HEK293 (cell line): ENCODE results near the gene SMAD7.
A peak's percentile ranks its signal among the peaks of the same experiment; 100 is the strongest.

Experiments used
- CTCF ChIA-PET: fragments of 350-600 bp; formaldehyde crosslinking; extraction: SDS; loops from one replicate; lab custom pipeline; 2021; ENCODE audit warnings: antibody characterized with exemption; lab: Yijun Ruan, JAX
- POLR2A ChIA-PET: fragments of 300-600 bp; formaldehyde crosslinking; extraction: SDS; loops from one replicate; lab custom pipeline; 2020; ENCODE audit warnings: antibody characterized with exemption, inconsistent platforms; lab: Yijun Ruan, JAX
- H3K27ac ChIP-seq: fragments of 200-500 bp; sonication (Bioruptor generic); 2 replicates; pipeline ENCODE4 v1.5.1; 2014; ENCODE audit warnings: low read depth, low read length, control low read depth, inconsistent platforms; ENCODE audit errors: extremely low read depth
- H3K36me3 ChIP-seq, 2 experiments: fragments of 200-500 bp in 1 of 2; sonication (Bioruptor generic) in 1 of 2; 1 replicate in 1 of 2; 2 replicates in 1 of 2; pipeline ENCODE4 v1.5.1; 2014 to 2017; ENCODE audit warnings: inconsistent platforms in 2 of 2, low read length in 2 of 2; ENCODE audit not compliant: control insufficient read depth in 2 of 2, insufficient read depth in 1 of 2
- H3K4me1 ChIP-seq: fragments of 200-500 bp; sonication (Bioruptor generic); 2 replicates; pipeline ENCODE4 v1.5.1; 2014; ENCODE audit warnings: mild to moderate bottlenecking, low read length, inconsistent platforms; ENCODE audit not compliant: control insufficient read depth, insufficient read depth
- H3K4me3 ChIP-seq: 2 replicates; pipeline ENCODE4 v1.5.1; 2011; ENCODE audit warnings: low read depth, mild to moderate bottlenecking, control low read depth, low read length, moderate library complexity
- H3K9me3 ChIP-seq: fragments of 200-500 bp; sonication (Bioruptor generic); 2 replicates; pipeline ENCODE4 v1.5.1; 2014; ENCODE audit warnings: low read depth, low read length, inconsistent platforms; ENCODE audit not compliant: control insufficient read depth, insufficient read depth
- GLIS1 ChIP-seq: fragments of 450-650 bp; formaldehyde crosslinking; IDR thresholded peaks from 2 replicates; pipeline ENCODE4 v1.5.1; 2016; ENCODE audit warnings: missing biosample characterization, missing genetic modification characterization
- KLF1 ChIP-seq: fragments of 450-650 bp; formaldehyde crosslinking; IDR thresholded peaks from 2 replicates; pipeline ENCODE4 v1.5.1; 2016; ENCODE audit warnings: missing biosample characterization, missing genetic modification characterization
- OSR2 ChIP-seq: fragments of 450-650 bp; formaldehyde crosslinking; IDR thresholded peaks from 2 replicates; pipeline ENCODE4 v1.5.1; 2016; ENCODE audit warnings: missing biosample characterization, missing genetic modification characterization
- OVOL3 ChIP-seq: fragments of 450-650 bp; formaldehyde crosslinking; IDR thresholded peaks from 2 replicates; pipeline ENCODE4 v1.5.1; 2016; ENCODE audit warnings: missing biosample characterization, missing genetic modification characterization
- ZBTB17 ChIP-seq: fragments of 450-650 bp; formaldehyde crosslinking; IDR thresholded peaks from 2 replicates; pipeline ENCODE4 v1.5.1; 2016; ENCODE audit warnings: missing biosample characterization, missing genetic modification characterization
- ZBTB7A ChIP-seq: fragments of 450-650 bp; formaldehyde crosslinking; IDR thresholded peaks from 2 replicates; pipeline ENCODE4 v1.5.1; 2016; ENCODE audit warnings: low read depth, missing biosample characterization, missing genetic modification characterization
- ZFP69B ChIP-seq: fragments of 450-650 bp; formaldehyde crosslinking; IDR thresholded peaks from 2 replicates; pipeline ENCODE4 v1.5.1; 2016; ENCODE audit warnings: missing biosample characterization, missing genetic modification characterization
- ZNF391 ChIP-seq: fragments of 450-650 bp; formaldehyde crosslinking; IDR thresholded peaks from 2 replicates; pipeline ENCODE4 v1.5.1; 2016; ENCODE audit warnings: low read depth, missing biosample characterization, missing genetic modification characterization, borderline replicate concordance
- ZNF404 ChIP-seq: fragments of 450-650 bp; formaldehyde crosslinking; IDR thresholded peaks from 2 replicates; pipeline ENCODE4 v1.5.1; 2017; ENCODE audit warnings: missing biosample characterization, missing genetic modification characterization
- ZNF473 ChIP-seq: fragments of 450-650 bp; formaldehyde crosslinking; IDR thresholded peaks from 2 replicates; pipeline ENCODE4 v1.5.1; 2017; ENCODE audit warnings: missing biosample characterization, missing genetic modification characterization
- ZNF510 ChIP-seq: fragments of 450-650 bp; formaldehyde crosslinking; IDR thresholded peaks from 2 replicates; pipeline ENCODE4 v1.5.1; 2018; ENCODE audit warnings: mild to moderate bottlenecking, missing genetic modification characterization, missing biosample characterization; ENCODE audit not compliant: insufficient replicate concordance
- ZNF560 ChIP-seq: fragments of 450-650 bp; formaldehyde crosslinking; IDR thresholded peaks from 2 replicates; pipeline ENCODE4 v1.5.1; 2017; ENCODE audit warnings: missing biosample characterization, missing genetic modification characterization, borderline replicate concordance
- ZNF707 ChIP-seq: fragments of 450-650 bp; formaldehyde crosslinking; IDR thresholded peaks from 2 replicates; pipeline ENCODE4 v1.5.1; 2016; ENCODE audit warnings: missing biosample characterization, missing genetic modification characterization
- ZNF791 ChIP-seq: fragments of 450-650 bp; formaldehyde crosslinking; IDR thresholded peaks from 2 replicates; pipeline ENCODE4 v1.5.1; 2016; ENCODE audit warnings: missing biosample characterization, missing genetic modification characterization
- TF ChIP-seq, protein P1 (sequence below): fragments of 450-650 bp; formaldehyde crosslinking; IDR thresholded peaks from 2 replicates; pipeline ENCODE4 v1.5.1; 2016; ENCODE audit warnings: missing biosample characterization, missing genetic modification characterization
- TF ChIP-seq, protein P2 (sequence below): fragments of 450-650 bp; formaldehyde crosslinking; IDR thresholded peaks from 2 replicates; pipeline ENCODE4; 2016; ENCODE audit warnings: missing biosample characterization, missing genetic modification characterization
- TF ChIP-seq, protein P3 (sequence below): fragments of 450-650 bp; formaldehyde crosslinking; IDR thresholded peaks from 2 replicates; pipeline ENCODE4 v1.5.1; 2016; ENCODE audit warnings: missing biosample characterization, missing genetic modification characterization, borderline replicate concordance
- TF ChIP-seq, protein P4 (sequence below): fragments of 450-650 bp; formaldehyde crosslinking; IDR thresholded peaks from 2 replicates; pipeline ENCODE4 v1.5.1; 2016; ENCODE audit warnings: missing biosample characterization, missing genetic modification characterization
- TF ChIP-seq, protein P5 (sequence below): fragments of 450-650 bp; formaldehyde crosslinking; IDR thresholded peaks from 2 replicates; pipeline ENCODE4 v1.5.1; 2016; ENCODE audit warnings: missing biosample characterization, missing genetic modification characterization
- TF ChIP-seq, protein P6 (sequence below): sonication (generic); formaldehyde crosslinking; IDR thresholded peaks from 2 replicates; pipeline ENCODE4 v1.8.1; 2022; ENCODE audit warnings: mild to moderate bottlenecking, moderate library complexity, missing genetic modification reagents
- TF ChIP-seq, protein P7 (sequence below): fragments of 450-650 bp; formaldehyde crosslinking; IDR thresholded peaks from 2 replicates; pipeline ENCODE4 v1.5.1; 2017; ENCODE audit warnings: missing biosample characterization, missing genetic modification characterization
- TF ChIP-seq, protein P8 (sequence below): IDR thresholded peaks from 2 replicates; pipeline ENCODE4 v1.6.1; 2011; ENCODE audit warnings: mild to moderate bottlenecking, low read depth, low read length, borderline replicate concordance

Gene SMAD7

DNA sequence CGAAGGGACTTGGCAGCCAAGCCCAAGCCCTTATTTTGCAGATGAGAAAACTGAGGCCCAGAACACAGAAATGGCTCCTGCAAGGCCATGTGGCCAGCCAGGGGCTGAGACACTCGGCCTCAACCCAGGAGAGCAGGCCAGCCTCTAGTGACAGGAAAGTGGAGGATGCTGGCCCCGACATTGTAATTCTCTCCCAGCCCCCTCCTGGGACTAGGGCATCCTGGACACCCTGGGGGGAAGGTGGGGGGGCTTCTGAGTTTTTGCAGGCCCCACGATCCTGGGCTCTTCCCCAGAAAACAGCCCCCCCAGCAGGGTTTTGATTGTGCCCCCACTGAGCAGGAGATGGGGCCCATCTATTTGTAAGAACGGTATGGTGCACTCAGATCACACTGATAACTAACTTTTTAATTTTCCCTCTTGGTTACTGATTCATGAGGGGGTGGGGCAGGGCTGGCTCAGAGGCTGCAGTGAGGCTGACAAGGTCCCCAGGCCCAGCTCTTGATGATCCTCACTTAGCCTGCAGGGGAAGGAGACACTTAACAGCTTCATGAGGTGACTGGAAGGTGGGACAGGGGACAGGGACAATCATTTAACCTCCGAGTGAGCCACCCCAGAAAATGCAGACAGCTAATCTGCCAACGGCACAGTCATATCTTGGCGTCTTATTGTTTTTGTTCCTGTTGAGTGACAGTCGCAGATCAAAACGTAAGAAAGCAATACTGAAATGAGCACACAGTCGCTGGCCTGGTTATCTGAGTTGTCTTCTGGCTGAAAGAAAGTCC, 18.9 kb downstream of the SMAD7 start:
- no peaks in the 10 kb centered on the region for H3K9me3 ChIP-seq
- CTCF ChIA-PET = interaction anchor here (0.6 to 0.7 kb wide), 2 partner anchors 13 to 46 kb away, joined by 3 read pairs; no protein-coding TSS in a partner anchor
- peaks cover 77% of the 10 kb centered on the region for H3K4me1 ChIP-seq
- POLR2A ChIA-PET = interaction anchor here (2.6 kb wide), 1 partner anchor 20 kb away, joined by 10 read pairs; no protein-coding TSS in a partner anchor
- H3K36me3 ChIP-seq = peaks cover 0 to 41% of the 10 kb centered on the region in 2 experiments; a peak in 2 of 3 replicates
- H3K27ac ChIP-seq = peak overlapping the region; percentile 80
- H3K4me3 ChIP-seq = no peak overlapping the region
- TF ChIP-seq, protein P1, sequence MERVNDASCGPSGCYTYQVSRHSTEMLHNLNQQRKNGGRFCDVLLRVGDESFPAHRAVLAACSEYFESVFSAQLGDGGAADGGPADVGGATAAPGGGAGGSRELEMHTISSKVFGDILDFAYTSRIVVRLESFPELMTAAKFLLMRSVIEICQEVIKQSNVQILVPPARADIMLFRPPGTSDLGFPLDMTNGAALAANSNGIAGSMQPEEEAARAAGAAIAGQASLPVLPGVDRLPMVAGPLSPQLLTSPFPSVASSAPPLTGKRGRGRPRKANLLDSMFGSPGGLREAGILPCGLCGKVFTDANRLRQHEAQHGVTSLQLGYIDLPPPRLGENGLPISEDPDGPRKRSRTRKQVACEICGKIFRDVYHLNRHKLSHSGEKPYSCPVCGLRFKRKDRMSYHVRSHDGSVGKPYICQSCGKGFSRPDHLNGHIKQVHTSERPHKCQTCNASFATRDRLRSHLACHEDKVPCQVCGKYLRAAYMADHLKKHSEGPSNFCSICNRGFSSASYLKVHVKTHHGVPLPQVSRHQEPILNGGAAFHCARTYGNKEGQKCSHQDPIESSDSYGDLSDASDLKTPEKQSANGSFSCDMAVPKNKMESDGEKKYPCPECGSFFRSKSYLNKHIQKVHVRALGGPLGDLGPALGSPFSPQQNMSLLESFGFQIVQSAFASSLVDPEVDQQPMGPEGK (tag by site-specific recombination) = peak; percentile 54
- TF ChIP-seq ZNF404 = no peak
- TF ChIP-seq ZFP69B = peak; percentile 58; the same call in 1 of the 2 replicates
- TF ChIP-seq, protein P2, sequence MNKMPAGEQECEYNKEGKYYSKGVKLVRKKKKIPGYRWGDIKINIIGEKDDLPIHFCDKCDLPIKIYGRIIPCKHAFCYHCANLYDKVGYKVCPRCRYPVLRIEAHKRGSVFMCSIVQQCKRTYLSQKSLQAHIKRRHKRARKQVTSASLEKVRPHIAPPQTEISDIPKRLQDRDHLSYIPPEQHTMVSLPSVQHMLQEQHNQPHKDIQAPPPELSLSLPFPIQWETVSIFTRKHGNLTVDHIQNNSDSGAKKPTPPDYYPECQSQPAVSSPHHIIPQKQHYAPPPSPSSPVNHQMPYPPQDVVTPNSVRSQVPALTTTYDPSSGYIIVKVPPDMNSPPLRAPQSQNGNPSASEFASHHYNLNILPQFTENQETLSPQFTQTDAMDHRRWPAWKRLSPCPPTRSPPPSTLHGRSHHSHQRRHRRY (tag by site-specific recombination) = no peak
- TF ChIP-seq KLF1 (tag by site-specific recombination) = no peak
- no peak for TF ChIP-seq ZNF791 (tag by site-specific recombination)
- TF ChIP-seq, protein P3, sequence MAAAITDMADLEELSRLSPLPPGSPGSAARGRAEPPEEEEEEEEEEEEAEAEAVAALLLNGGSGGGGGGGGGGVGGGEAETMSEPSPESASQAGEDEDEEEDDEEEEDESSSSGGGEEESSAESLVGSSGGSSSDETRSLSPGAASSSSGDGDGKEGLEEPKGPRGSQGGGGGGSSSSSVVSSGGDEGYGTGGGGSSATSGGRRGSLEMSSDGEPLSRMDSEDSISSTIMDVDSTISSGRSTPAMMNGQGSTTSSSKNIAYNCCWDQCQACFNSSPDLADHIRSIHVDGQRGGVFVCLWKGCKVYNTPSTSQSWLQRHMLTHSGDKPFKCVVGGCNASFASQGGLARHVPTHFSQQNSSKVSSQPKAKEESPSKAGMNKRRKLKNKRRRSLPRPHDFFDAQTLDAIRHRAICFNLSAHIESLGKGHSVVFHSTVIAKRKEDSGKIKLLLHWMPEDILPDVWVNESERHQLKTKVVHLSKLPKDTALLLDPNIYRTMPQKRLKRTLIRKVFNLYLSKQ (tag by site-specific recombination) = no peak
- no peak for TF ChIP-seq ZBTB7A (tag by site-specific recombination)
- TF ChIP-seq, protein P4, sequence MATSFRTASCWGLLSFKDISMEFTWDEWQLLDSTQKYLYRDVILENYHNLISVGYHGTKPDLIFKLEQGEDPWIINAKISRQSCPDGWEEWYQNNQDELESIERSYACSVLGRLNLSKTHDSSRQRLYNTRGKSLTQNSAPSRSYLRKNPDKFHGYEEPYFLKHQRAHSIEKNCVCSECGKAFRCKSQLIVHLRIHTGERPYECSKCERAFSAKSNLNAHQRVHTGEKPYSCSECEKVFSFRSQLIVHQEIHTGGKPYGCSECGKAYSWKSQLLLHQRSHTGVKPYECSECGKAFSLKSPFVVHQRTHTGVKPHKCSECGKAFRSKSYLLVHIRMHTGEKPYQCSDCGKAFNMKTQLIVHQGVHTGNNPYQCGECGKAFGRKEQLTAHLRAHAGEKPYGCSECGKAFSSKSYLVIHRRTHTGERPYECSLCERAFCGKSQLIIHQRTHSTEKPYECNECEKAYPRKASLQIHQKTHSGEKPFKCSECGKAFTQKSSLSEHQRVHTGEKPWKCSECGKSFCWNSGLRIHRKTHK (tag by site-specific recombination) = no peak
- TF ChIP-seq, protein P5, sequence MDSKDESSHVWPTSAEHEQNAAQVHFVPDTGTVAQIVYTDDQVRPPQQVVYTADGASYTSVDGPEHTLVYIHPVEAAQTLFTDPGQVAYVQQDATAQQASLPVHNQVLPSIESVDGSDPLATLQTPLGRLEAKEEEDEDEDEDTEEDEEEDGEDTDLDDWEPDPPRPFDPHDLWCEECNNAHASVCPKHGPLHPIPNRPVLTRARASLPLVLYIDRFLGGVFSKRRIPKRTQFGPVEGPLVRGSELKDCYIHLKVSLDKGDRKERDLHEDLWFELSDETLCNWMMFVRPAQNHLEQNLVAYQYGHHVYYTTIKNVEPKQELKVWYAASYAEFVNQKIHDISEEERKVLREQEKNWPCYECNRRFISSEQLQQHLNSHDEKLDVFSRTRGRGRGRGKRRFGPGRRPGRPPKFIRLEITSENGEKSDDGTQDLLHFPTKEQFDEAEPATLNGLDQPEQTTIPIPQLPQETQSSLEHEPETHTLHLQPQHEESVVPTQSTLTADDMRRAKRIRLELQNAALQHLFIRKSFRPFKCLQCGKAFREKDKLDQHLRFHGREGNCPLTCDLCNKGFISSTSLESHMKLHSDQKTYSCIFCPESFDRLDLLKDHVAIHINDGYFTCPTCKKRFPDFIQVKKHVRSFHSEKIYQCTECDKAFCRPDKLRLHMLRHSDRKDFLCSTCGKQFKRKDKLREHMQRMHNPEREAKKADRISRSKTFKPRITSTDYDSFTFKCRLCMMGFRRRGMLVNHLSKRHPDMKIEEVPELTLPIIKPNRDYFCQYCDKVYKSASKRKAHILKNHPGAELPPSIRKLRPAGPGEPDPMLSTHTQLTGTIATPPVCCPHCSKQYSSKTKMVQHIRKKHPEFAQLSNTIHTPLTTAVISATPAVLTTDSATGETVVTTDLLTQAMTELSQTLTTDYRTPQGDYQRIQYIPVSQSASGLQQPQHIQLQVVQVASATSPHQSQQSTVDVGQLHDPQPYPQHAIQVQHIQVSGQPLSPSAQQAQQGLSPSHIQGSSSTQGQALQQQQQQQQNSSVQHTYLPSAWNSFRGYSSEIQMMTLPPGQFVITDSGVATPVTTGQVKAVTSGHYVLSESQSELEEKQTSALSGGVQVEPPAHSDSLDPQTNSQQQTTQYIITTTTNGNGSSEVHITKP (tag by site-specific recombination) = peak; percentile 52
- no peak for TF ChIP-seq OSR2
- TF ChIP-seq, protein P6, sequence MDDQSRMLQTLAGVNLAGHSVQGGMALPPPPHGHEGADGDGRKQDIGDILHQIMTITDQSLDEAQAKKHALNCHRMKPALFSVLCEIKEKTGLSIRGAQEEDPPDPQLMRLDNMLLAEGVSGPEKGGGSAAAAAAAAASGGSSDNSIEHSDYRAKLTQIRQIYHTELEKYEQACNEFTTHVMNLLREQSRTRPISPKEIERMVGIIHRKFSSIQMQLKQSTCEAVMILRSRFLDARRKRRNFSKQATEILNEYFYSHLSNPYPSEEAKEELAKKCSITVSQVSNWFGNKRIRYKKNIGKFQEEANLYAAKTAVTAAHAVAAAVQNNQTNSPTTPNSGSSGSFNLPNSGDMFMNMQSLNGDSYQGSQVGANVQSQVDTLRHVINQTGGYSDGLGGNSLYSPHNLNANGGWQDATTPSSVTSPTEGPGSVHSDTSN = no peak
- peak; percentile 43; the same call in 1 of the 2 replicates for TF ChIP-seq ZBTB17 (tag by site-specific recombination)
- no peak; the same call in 1 of the 2 replicates for TF ChIP-seq ZNF391 (tag by site-specific recombination)
- TF ChIP-seq, protein P7, sequence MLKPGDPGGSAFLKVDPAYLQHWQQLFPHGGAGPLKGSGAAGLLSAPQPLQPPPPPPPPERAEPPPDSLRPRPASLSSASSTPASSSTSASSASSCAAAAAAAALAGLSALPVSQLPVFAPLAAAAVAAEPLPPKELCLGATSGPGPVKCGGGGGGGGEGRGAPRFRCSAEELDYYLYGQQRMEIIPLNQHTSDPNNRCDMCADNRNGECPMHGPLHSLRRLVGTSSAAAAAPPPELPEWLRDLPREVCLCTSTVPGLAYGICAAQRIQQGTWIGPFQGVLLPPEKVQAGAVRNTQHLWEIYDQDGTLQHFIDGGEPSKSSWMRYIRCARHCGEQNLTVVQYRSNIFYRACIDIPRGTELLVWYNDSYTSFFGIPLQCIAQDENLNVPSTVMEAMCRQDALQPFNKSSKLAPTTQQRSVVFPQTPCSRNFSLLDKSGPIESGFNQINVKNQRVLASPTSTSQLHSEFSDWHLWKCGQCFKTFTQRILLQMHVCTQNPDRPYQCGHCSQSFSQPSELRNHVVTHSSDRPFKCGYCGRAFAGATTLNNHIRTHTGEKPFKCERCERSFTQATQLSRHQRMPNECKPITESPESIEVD (tag by site-specific recombination) = no peak
- TF ChIP-seq, protein P8, sequence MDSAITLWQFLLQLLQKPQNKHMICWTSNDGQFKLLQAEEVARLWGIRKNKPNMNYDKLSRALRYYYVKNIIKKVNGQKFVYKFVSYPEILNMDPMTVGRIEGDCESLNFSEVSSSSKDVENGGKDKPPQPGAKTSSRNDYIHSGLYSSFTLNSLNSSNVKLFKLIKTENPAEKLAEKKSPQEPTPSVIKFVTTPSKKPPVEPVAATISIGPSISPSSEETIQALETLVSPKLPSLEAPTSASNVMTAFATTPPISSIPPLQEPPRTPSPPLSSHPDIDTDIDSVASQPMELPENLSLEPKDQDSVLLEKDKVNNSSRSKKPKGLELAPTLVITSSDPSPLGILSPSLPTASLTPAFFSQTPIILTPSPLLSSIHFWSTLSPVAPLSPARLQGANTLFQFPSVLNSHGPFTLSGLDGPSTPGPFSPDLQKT = no peak
- TF ChIP-seq OVOL3 (tag by site-specific recombination) = no peak
- no peak for TF ChIP-seq ZNF560 (tag by site-specific recombination)
- TF ChIP-seq ZNF510 (tag by site-specific recombination) = no peak
- TF ChIP-seq ZNF473 = no peak
- TF ChIP-seq GLIS1 = peak; percentile 76
- no peak for TF ChIP-seq ZNF707 (tag by site-specific recombination)
